ENCODE results near the gene ATXN10. TPM values are rescaled to one million over a fixed set of nuclear protein-coding genes. Genes with fewer than 3 reads are reported as not detected.
"Not testable (repeated sequence)": the region's sequence is repeated elsewhere in the genome, so short reads cannot be mapped to it uniquely, and the experiment has no call there.

ATXN10 gene
- total RNA-seq, 1 donor from 2014 or later = 232 TPM

GRCh38 chr22:45709060-45709739 is 37.6 kb downstream of the ATXN10 start:
- DNase-seq (ENCODE audit: low read depth, low spot score) = no peak
- H3K4me3 Mint-ChIP-seq = no peak overlapping the region
- H3K4me1 Mint-ChIP-seq = peaks cover 14% of the 10 kb centered on the region
- no peak for TF ChIP-seq CTCF (conservative IDR thresholded peaks at IDR 0.05)
- H3K9me3 Mint-ChIP-seq = no peaks in the 10 kb centered on the region
- peaks cover 34% of the 10 kb centered on the region for H3K36me3 Mint-ChIP-seq (ENCODE audit: low read depth)
- no peak overlapping the region for H3K27ac Mint-ChIP-seq (ENCODE audit: unreplicated experiment)
- no peaks in the 10 kb centered on the region for H3K27me3 Mint-ChIP-seq (ENCODE audit: low read depth)

DNA sequence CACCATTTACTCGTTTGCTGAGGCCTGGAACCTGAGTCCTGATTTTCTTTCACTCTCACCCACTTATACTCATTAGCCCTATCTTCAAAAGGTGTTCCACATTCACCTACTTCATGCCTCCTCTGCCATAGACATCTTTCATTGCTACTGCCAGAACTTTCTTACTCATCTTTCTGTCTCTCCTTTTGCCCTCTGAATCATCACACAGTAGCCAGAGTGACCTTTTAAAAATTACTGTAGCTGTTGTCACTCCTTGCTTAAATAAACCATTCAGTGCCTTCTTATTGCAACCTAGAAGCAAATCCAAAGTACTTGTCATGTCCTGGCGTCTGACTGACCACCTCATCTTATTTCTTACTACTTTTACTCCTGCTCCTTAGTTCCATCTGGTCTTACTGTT is 38.2 kb downstream of the ATXN10 start:
- no peak overlapping the region for H3K27ac Mint-ChIP-seq (ENCODE audit: unreplicated experiment)
- H3K9me3 Mint-ChIP-seq = no peaks in the 10 kb centered on the region
- H3K27me3 Mint-ChIP-seq (ENCODE audit: low read depth) = no peaks in the 10 kb centered on the region
- H3K36me3 Mint-ChIP-seq (ENCODE audit: low read depth) = peaks cover 31% of the 10 kb centered on the region
- TF ChIP-seq CTCF (conservative IDR thresholded peaks at IDR 0.05) = no peak
- H3K4me1 Mint-ChIP-seq = peaks cover 14% of the 10 kb centered on the region
- no peak for DNase-seq (ENCODE audit: low read depth, low spot score)
- H3K4me3 Mint-ChIP-seq = no peak overlapping the region

GRCh38 chr22:45710469-45710868 is 38.8 kb downstream of the ATXN10 start:
- Mint-ChIP-seq H3K36me3 (ENCODE audit: low read depth) (peaks cover 28% of the 10 kb centered on the region), H3K4me1 (peaks cover 14% of the 10 kb centered on the region), H3K9me3 (no peaks in the 10 kb centered on the region), H3K27me3 (ENCODE audit: low read depth) (no peaks in the 10 kb centered on the region), H3K4me3 (no peak overlapping the region), H3K27ac (ENCODE audit: unreplicated experiment) (no peak overlapping the region)
- no peak for DNase-seq (ENCODE audit: low read depth, low spot score)
- TF ChIP-seq CTCF (conservative IDR thresholded peaks at IDR 0.05) = no peak

- H3K4me3 Mint-ChIP-seq; H3K27me3 Mint-ChIP-seq (ENCODE audit: low read depth); H3K4me1 Mint-ChIP-seq; H3K27ac Mint-ChIP-seq (ENCODE audit: unreplicated experiment); H3K9me3 Mint-ChIP-seq; DNase-seq (ENCODE audit: low read depth, low spot score): not testable (repeated sequence)
- H3K36me3 Mint-ChIP-seq (ENCODE audit: low read depth) = peaks cover 15% of the 10 kb centered on the region
Observed at GRCh38 chr22:45714390-45714789, 42.8 kb downstream of the ATXN10 start.

- TF ChIP-seq CTCF (conservative IDR thresholded peaks at IDR 0.05) = no peak
- no peak for DNase-seq (ENCODE audit: low read depth, low spot score)
- H3K36me3 Mint-ChIP-seq (ENCODE audit: low read depth) = peaks cover 9% of the 10 kb centered on the region
- no peak overlapping the region for H3K4me3 Mint-ChIP-seq
- H3K27ac Mint-ChIP-seq (ENCODE audit: unreplicated experiment) = no peak overlapping the region
- no peaks in the 10 kb centered on the region for H3K9me3 Mint-ChIP-seq
- no peaks in the 10 kb centered on the region for H3K27me3 Mint-ChIP-seq (ENCODE audit: low read depth)
- peaks cover 3% of the 10 kb centered on the region for H3K4me1 Mint-ChIP-seq
Observed at GRCh38 chr22:45717789-45718188, 46.2 kb downstream of the ATXN10 start.

DNA sequence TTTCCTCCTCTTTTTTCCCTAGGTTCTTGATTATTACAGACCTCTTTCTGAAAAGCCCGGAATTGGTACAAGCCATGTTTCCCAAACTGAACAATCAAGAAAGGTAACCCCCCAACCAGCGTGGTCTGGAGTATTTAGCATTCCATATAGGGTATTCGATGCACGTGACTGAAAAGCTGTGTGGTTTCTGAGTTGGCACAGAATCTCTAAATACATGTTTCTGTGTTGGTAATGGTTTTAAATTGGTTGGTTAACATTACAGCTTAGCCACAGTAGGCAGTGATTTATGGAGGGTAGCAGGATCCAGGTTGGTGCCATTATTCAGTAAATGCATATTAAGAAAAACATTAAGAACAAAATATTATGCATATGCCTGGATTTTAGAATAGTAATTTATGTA is 46.8 kb downstream of the ATXN10 start:
- Mint-ChIP-seq H3K9me3 (no peaks in the 10 kb centered on the region), H3K27ac (ENCODE audit: unreplicated experiment) (no peak overlapping the region), H3K36me3 (ENCODE audit: low read depth) (peaks cover 9% of the 10 kb centered on the region), H3K27me3 (ENCODE audit: low read depth) (no peaks in the 10 kb centered on the region), H3K4me3 (no peak overlapping the region), H3K4me1 (no peaks in the 10 kb centered on the region)
- TF ChIP-seq CTCF (conservative IDR thresholded peaks at IDR 0.05) = no peak
- DNase-seq (ENCODE audit: low read depth, low spot score) = no peak
